GM19395 (cell line): ENCODE data around the gene PTPRN.
"Not testable (repeated sequence)": the region's sequence is repeated elsewhere in the genome, so short reads cannot be mapped to it uniquely, and the experiment has no call there.

Experiments used
- ATAC-seq: cut with Tn5 transposase; IDR thresholded peaks from one replicate; pipeline ENCODE4 v1.9.1; 2021; ENCODE audit warnings: mild to moderate bottlenecking, moderate library complexity; ENCODE audit not compliant: unreplicated experiment

The PTPRN gene

DNA sequence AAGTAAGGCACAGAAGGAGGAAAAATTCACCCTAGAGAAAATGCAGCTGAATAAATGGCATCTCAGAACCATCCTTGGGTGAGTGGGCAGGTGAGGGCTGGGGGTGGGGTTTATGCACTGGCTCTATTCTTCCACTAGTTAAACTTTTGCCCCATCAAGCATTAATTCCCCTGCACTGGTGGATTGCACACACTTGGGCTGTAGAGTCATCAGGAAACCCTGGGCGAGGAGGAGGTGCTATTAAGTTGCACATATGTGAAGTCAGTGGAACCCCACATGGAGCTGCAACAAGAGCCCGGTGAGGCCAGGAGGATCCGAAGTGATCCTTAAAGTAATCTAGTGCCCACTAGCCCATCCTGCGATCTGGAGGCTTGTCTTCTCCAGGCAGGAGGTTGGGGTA lies 36.8 kb downstream of the PTPRN start:
- ATAC-seq, result no peak

DNA sequence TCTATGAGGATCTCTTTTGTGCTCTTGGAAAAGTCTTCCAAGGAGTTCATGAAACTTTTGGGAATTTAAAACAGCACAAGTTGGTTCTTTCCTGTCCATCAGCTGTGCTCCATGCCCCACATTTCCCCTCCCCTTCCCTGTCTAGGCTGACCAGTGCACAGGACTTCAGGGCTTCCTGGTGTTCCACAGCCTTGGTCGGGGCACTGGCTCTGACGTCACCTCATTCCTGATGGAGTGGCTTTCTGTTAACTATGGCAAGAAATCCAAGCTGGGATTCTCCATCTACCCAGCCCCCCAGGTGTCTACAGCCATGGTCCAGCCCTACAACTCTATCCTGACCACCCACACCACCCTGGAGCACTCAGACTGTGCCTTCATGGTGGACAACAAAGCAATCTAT lies 38.2 kb downstream of the PTPRN start:
- no peak for ATAC-seq

- no peak for ATAC-seq
Measured at GRCh38 chr2:219270055-219270372, 39.2 kb downstream of the PTPRN start.

DNA sequence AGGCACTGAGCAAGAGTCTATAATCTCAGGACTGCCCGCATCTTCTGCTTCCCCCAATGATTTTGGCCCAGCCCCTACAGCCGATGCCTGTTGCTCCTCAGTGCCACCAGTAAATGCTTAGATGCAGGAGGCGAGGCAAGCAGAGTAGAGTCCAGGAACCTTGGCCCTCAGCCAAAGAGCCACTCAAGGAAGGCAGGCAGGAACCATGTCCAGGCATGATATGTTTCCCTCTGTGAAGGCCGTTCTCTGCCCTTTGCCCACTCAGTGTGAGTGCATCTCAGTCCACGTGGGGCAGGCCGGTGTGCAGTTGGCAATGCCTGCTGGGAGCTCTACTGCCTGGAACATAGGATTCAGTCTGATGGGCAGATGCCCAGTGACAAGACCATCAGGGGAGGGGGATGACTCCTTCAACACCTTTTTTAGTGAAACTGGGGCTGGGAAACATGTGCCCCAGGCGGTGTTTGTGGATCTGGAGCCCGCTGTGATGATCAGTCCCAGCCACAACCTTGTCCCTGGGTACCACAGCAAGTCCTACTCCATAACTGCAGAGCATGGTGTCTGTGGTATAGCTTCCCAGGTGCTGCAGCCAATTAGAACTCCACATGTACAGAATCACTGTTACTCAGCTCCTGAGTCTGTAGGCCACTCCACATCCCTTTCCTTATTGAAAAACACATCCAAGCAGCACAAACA lies 39.7 kb downstream of the PTPRN start:
- ATAC-seq, result no peak

- ATAC-seq, result no peak
Measured at GRCh38 chr2:219268294-219268693, 40.9 kb downstream of the PTPRN start.

- ATAC-seq, result no peak
Measured at GRCh38 chr2:219266886-219267285, 42.3 kb downstream of the PTPRN start.

DNA sequence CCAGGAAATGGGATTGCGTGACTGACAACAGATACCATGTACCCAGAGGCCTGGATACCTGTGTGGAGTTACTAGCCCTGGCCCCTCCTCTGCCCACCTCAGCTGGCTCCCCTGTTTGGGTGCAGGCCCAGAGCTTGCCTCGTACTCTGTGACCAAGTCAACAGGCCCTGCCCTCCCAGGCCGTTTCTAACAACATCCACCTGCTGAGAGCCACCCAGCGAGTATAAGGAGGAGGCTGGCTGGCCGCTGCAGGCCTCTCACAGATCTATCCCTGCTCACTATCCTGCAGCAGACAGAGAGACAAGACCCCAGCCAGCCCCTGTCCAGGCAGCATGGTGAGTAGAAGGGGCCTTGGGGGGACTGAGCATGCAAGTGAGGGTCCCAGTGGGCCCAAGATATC lies 43.0 kb downstream of the PTPRN start:
- no peak for ATAC-seq

- ATAC-seq, result no peak
Measured at GRCh38 chr2:219261024-219261855, 48.0 kb downstream of the PTPRN start.

- ATAC-seq, result not testable (repeated sequence)
Measured at GRCh38 chr2:219258942-219259341, 50.3 kb downstream of the PTPRN start.

DNA sequence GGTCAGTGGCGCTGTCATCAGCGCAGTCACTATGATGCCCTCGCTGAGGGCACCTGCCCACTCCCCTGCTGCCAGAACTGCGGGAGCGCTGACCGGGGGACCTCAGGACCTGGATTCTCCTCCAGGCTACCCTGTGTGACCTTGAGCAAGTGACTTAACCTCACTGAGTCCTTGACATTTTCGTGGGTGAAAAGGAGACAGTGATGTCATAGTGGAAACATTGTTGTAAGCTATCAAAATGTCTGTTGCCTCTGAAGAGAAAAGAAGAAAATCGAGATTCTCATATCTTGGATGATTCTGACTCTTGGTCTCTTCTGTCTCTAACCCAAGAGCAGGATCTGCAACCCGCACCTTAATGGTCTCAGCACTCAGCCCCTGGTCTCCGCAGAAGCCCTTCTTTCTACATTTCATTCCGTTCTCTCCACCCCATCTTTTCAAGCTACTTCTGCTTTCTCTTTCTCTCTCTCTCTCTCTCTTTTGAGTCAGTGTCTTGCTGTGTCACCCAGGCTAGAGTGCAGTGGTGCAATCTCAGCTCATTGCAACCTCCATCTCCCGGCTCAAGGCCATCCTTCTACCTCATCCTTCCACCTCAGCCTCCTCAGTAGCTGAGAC lies 54.5 kb downstream of the PTPRN start:
- ATAC-seq, result peak; percentile 35

DNA sequence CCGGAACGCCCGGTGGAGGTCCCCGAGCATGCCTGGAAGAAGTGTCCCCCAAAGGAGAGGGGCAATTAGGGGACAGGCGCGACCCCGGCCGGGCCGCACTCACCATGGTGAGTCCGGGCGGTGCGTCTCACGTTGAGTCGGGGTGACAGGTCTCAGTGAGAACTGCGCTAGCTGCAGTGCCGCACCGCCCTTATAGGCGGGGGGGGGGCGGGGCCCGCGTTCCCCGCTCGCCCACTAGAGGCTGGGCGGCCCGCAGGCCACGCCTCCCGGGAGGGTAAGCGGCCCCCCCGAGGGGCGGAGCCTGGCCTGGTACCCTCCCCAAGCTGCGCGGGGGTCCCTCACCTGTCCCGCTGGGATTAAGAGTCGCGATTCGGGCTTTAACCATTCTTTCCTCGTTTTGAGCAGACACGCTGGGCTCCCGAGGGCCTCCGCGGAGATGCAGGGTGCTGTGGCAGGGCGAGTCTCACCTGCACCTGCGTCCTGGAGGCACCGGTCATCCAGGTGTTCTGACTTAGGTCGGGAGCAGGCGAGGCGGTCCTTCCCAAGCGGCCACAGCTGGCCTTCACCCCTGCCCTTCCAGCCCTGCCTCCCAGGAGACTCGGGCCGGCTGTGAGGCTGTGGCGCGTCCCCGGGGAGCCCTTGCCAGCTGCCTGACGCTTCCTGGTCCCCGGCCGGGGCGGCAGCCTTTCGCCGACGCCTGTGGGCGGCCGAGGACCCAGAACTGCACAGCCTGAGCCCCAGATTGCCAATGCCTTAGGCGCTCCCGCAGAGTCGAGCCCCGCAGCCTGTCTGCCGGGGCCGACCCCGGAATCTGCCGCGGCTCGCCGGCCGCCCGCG lies 55.2 kb downstream of the PTPRN start, which contains the start of gene TUBA4A:
TUBA4A (minus strand) TSS at position 166 of the 837 bp plus-strand sequence; CDS start at position 106, 60 bp downstream.
- peak; percentile 50 for ATAC-seq

- ATAC-seq, result peak; percentile 23
Measured at GRCh38 chr2:219252900-219253752, 56.1 kb downstream of the PTPRN start, which contains the start of gene TUBA4B. Gene TUBA4B, plus strand, starts transcription at chr2:219253243. Its CDS starts 165 bp downstream, at chr2:219253408.

DNA sequence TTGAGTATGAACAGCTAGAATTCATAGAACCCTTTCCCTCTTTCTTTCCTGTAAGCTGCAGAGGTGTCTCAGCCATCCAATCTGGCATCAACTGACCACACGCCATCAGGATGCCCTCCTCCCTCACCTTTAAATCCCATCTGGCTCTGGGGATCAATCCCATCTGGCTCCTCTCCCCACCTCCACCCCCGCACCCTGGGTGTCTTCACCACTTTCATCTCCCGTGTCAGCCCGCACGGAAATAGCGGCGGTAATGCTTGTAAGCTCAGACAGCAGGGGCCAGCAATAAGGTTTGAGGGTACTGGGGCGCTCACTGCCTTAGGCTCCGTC lies 56.7 kb downstream of the PTPRN start:
- no peak for ATAC-seq

DNA sequence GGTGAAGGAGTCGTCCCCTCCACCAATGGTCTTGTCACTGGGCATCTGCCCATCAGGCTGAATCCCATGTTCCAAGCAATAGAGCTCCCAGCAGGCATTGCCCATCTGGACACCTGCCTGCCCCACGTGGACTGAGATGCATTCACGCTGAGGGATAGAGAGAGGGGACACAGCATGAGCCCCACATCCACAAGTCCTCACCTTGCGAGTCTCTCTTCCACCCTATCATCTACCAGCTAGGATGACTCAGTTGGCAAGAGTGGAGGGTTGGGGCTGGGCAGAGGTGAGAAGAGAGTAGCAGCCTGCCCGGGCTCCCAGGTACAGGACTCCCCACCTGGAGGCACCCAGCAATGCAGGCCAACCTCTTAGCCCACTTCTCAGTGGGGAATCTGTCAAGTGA lies 57.1 kb downstream of the PTPRN start:
- no peak for ATAC-seq

- no peak for ATAC-seq
Measured at GRCh38 chr2:219251656-219252055, 57.5 kb downstream of the PTPRN start.

GRCh38 chr2:219250049-219250781 lies 59.0 kb downstream of the PTPRN start:
- no peak for ATAC-seq

- peak; percentile 52 for ATAC-seq
Measured at GRCh38 chr2:219249203-219249980, 59.8 kb downstream of the PTPRN start.

- no peak for ATAC-seq
Measured at GRCh38 chr2:219248845-219249202, 60.4 kb downstream of the PTPRN start.
